IMR-90 (cell line): ENCODE measurements around the gene MEF2A. TPM values are rescaled to one million over a fixed set of nuclear protein-coding genes. Genes with fewer than 3 reads are reported as not detected.

ENCODE experiments used
- ATAC-seq: fragments of 200-7000 bp; cut with Tn5 transposase; 2 replicates; pipeline ENCODE4 v1.9.1; 2020; ENCODE audit warnings: low read depth, mild to moderate bottlenecking, moderate library complexity
- BruUV-seq: library from RNA; stranded (reverse); fragments of 400-500 nt; replicated peaks from 2 replicates; lab custom pipeline; 2021; lab: Mats Ljungman, UMichigan
- CTCF ChIA-PET: fragments of 300-600 bp; formaldehyde crosslinking; extraction: SDS; loops from one replicate; lab custom pipeline; 2021; ENCODE audit warnings: antibody characterized with exemption; lab: Yijun Ruan, JAX
- POLR2A ChIA-PET: fragments of 300-600 bp; sonication (Branson Sonifier 250); formaldehyde crosslinking; loops from one replicate; lab custom pipeline; 2022; ENCODE audit warnings: antibody characterized with exemption; ENCODE audit not compliant: unreplicated experiment; lab: Charles Lee
- DNase-seq: peaks from one replicate; pipeline ENCODE4 v3.0.0; 2013
- H2AFZ ChIP-seq: replicated peaks from 2 replicates; pipeline ENCODE3; 2013; ENCODE audit warnings: low read length, mild to moderate bottlenecking; ENCODE audit not compliant: poor library complexity
- H2AK5ac ChIP-seq: 2 replicates; pipeline ENCODE4 v1.6.1; 2013; ENCODE audit warnings: low read depth, low read length, inconsistent platforms
- H2AK9ac ChIP-seq: replicated peaks from 2 replicates; pipeline ENCODE3; 2013; ENCODE audit warnings: mild to moderate bottlenecking, low read depth, low read length, moderate library complexity; ENCODE audit not compliant: poor library complexity
- H2BK120ac ChIP-seq: 2 replicates; pipeline ENCODE4 v1.6.1; 2013; ENCODE audit warnings: low read depth, low read length, inconsistent platforms
- H2BK15ac ChIP-seq: 3 replicates; pipeline ENCODE4 v1.6.1; 2013; ENCODE audit warnings: low read depth, low read length, inconsistent platforms
- H2BK20ac ChIP-seq: 2 replicates; pipeline ENCODE4 v1.6.1; 2013; ENCODE audit warnings: low read depth, mild to moderate bottlenecking, inconsistent platforms, low read length, moderate library complexity
- H2BK5ac ChIP-seq: 2 replicates; pipeline ENCODE4 v1.6.1; 2013; ENCODE audit warnings: mild to moderate bottlenecking, low read depth, low read length, inconsistent platforms; ENCODE audit not compliant: poor library complexity, severe bottlenecking
- H3K14ac ChIP-seq: replicated peaks from 2 replicates; pipeline ENCODE4 v1.6.1; 2013; ENCODE audit warnings: low read depth, low read length, inconsistent platforms
- H3K18ac ChIP-seq: 2 replicates; pipeline ENCODE4 v1.6.1; 2013; ENCODE audit warnings: low read depth, low read length, control low read depth
- H3K23ac ChIP-seq: 2 replicates; pipeline ENCODE4 v1.6.1; 2013; ENCODE audit warnings: low read depth, low read length, inconsistent platforms
- H3K27ac ChIP-seq: 2 replicates; pipeline ENCODE4 v1.5.1; 2013; ENCODE audit warnings: mild to moderate bottlenecking, control low read depth, low read length; ENCODE audit not compliant: insufficient read depth
- H3K27me3 ChIP-seq: 2 replicates; pipeline ENCODE4 v1.6.1; 2013; ENCODE audit warnings: low read length; ENCODE audit not compliant: control insufficient read depth, insufficient read depth
- H3K36me3 ChIP-seq: 2 replicates; pipeline ENCODE4 v1.6.1; 2013; ENCODE audit warnings: low read length, mixed read lengths; ENCODE audit not compliant: control insufficient read depth, insufficient read depth
- H3K4ac ChIP-seq: 2 replicates; pipeline ENCODE4 v1.6.1; 2013; ENCODE audit warnings: low read depth, low read length, inconsistent platforms
- H3K4me1 ChIP-seq: 2 replicates; pipeline ENCODE4 v1.6.1; 2013; ENCODE audit warnings: low read length, mixed read lengths; ENCODE audit not compliant: control insufficient read depth, insufficient read depth
- H3K4me2 ChIP-seq: 2 replicates; pipeline ENCODE4 v1.6.1; 2013; ENCODE audit warnings: low read depth, mild to moderate bottlenecking, control low read depth, low read length, moderate library complexity
- H3K4me3 ChIP-seq: 2 replicates; pipeline ENCODE4 v1.5.1; 2013; ENCODE audit warnings: low read depth, mild to moderate bottlenecking, control low read depth, low read length, moderate library complexity; ENCODE audit not compliant: insufficient read depth
- H3K56ac ChIP-seq: 2 replicates; pipeline ENCODE4 v1.6.1; 2013; ENCODE audit warnings: low read length, inconsistent platforms; ENCODE audit not compliant: insufficient read depth; ENCODE audit errors: extremely low read depth
- H3K79me1 ChIP-seq, 2 experiments: 2 replicates each; pipeline ENCODE4 v1.6.1; 2013; ENCODE audit warnings: low read length in 2 of 2, inconsistent platforms in 1 of 2, low read depth in 1 of 2
- H3K9ac ChIP-seq: 2 replicates; pipeline ENCODE4 v1.6.1; 2013; ENCODE audit warnings: low read depth, low read length, control low read depth
- H3K9me1 ChIP-seq: 2 replicates; pipeline ENCODE4 v1.6.1; 2013; ENCODE audit warnings: low read length, inconsistent platforms; ENCODE audit not compliant: insufficient read depth
- H3K9me3 ChIP-seq: 2 replicates; pipeline ENCODE4 v1.6.1; 2013; ENCODE audit warnings: low read length; ENCODE audit not compliant: control insufficient read depth, insufficient read depth
- H4K20me1 ChIP-seq: 2 replicates; pipeline ENCODE4 v1.6.1; 2013; ENCODE audit warnings: low read length, inconsistent platforms; ENCODE audit not compliant: insufficient read depth
- H4K5ac ChIP-seq: 2 replicates; pipeline ENCODE4 v1.6.1; 2013; ENCODE audit warnings: mild to moderate bottlenecking, low read depth, low read length, control low read depth
- H4K8ac ChIP-seq, 2 experiments: 2 replicates each; pipeline ENCODE4 v1.6.1; 2013; ENCODE audit warnings: low read depth in 2 of 2, low read length in 2 of 2, control low read depth in 1 of 2, inconsistent platforms in 1 of 2
- H4K91ac ChIP-seq: 2 replicates; pipeline ENCODE4 v1.6.1; 2013; ENCODE audit warnings: low read depth, low read length, inconsistent platforms; ENCODE audit not compliant: insufficient read depth
- BHLHE40 ChIP-seq: fragments of 150-350 bp; IDR thresholded peaks from 2 replicates; pipeline ENCODE4 v1.6.1; 2016; ENCODE audit warnings: mild to moderate bottlenecking, low read depth, low read length
- CEBPB ChIP-seq: IDR thresholded peaks from 2 replicates; pipeline ENCODE4 v1.6.1; 2012; ENCODE audit warnings: low read depth, low read length, improper control_type of control experiment
- CHD1 ChIP-seq: IDR thresholded peaks from 2 replicates; pipeline ENCODE4 v1.6.1; 2012; ENCODE audit warnings: low read depth, low read length, improper control_type of control experiment
- CTCF ChIP-seq: conservative IDR thresholded peaks from 2 replicates; pipeline ENCODE4 v1.5.1; 2012; ENCODE audit warnings: mild to moderate bottlenecking, low read depth, low read length, improper control_type of control experiment
- ELK1 ChIP-seq: fragments of 150-350 bp; IDR thresholded peaks from 2 replicates; pipeline ENCODE4 v1.6.1; 2016; ENCODE audit warnings: low read depth, mild to moderate bottlenecking, low read length, moderate library complexity, borderline replicate concordance
- FOS ChIP-seq: fragments of 150-350 bp; IDR thresholded peaks from 2 replicates; pipeline ENCODE4 v1.6.1; 2016; ENCODE audit warnings: low read depth, low read length
- MAFK ChIP-seq: IDR thresholded peaks from 2 replicates; pipeline ENCODE4 v1.6.1; 2012; ENCODE audit warnings: low read depth, low read length, improper control_type of control experiment
- MAZ ChIP-seq: IDR thresholded peaks from 2 replicates; pipeline ENCODE4 v1.6.1; 2012; ENCODE audit warnings: low read depth, mild to moderate bottlenecking, low read length, improper control_type of control experiment, moderate library complexity, borderline replicate concordance
- MXI1 ChIP-seq: IDR thresholded peaks from 2 replicates; pipeline ENCODE4 v1.6.1; 2012; ENCODE audit warnings: low read depth, mild to moderate bottlenecking, low read length, moderate library complexity, borderline replicate concordance
- NFE2L2 ChIP-seq: fragments of 150-350 bp; IDR thresholded peaks from 2 replicates; pipeline ENCODE4 v1.6.1; 2016; ENCODE audit warnings: low read depth, mild to moderate bottlenecking, low read length
- POLR2A ChIP-seq: IDR thresholded peaks from 2 replicates; pipeline ENCODE4 v1.6.1; 2012; ENCODE audit warnings: mild to moderate bottlenecking, low read depth, low read length
- RAD21 ChIP-seq: IDR thresholded peaks from 2 replicates; pipeline ENCODE4 v1.6.1; 2012; ENCODE audit warnings: low read length, improper control_type of control experiment
- RCOR1 ChIP-seq: IDR thresholded peaks from 2 replicates; pipeline ENCODE4 v1.6.1; 2012; ENCODE audit warnings: mild to moderate bottlenecking, low read length, improper control_type of control experiment; ENCODE audit not compliant: insufficient replicate concordance
- RFX5 ChIP-seq: IDR thresholded peaks from 2 replicates; pipeline ENCODE4 v1.8.0; 2012; ENCODE audit warnings: low read depth, mild to moderate bottlenecking, low read length, moderate library complexity
- SMC3 ChIP-seq: fragments of 150-350 bp; IDR thresholded peaks from 2 replicates; pipeline ENCODE4 v1.6.1; 2016; ENCODE audit warnings: low read depth, mild to moderate bottlenecking, antibody characterized with exemption, low read length, moderate library complexity
- USF2 ChIP-seq: fragments of 150-350 bp; IDR thresholded peaks from 2 replicates; pipeline ENCODE4 v1.6.1; 2017; ENCODE audit warnings: mild to moderate bottlenecking, antibody characterized with exemption, low read length, low read depth
- WGBS, 2 experiments: methylation state at CpG; one replicate each; pipeline versions ENCODE4 v1.1.5 to v1.1.7; 2013; ENCODE audit warnings: missing lambda C conversion rate in 2 of 2; ENCODE audit not compliant: insufficient read length in 1 of 2; ENCODE audit errors: extremely low coverage in 2 of 2; 5-methylcytosine and 5-hydroxymethylcytosine counted together
- dilution Hi-C: fragments of 300-500 bp; cut with HindIII; formaldehyde crosslinking; loops from one replicate; pipeline ENCODE4 v1.14.3; 2018; ENCODE audit warnings: low sequenced_read_pairs; ENCODE audit not compliant: unreplicated experiment
- in situ Hi-C: fragments of 300-500 bp; cut with MboI; formaldehyde crosslinking; loops from 3 replicates; pipeline ENCODE4 v1.14.3; 2019; ENCODE audit warnings: low sequenced_read_pairs, inconsistent platforms, mixed read lengths
- intact Hi-C: fragments of 100-400 bp; cut with micrococcal nuclease; formaldehyde crosslinking; loops from 2 replicates; pipeline ENCODE4 v1.10.0; 2022
- polyA plus RNA-seq, 3 experiments: library from polyadenylated mRNA; depleted of rRNA; stranded (reverse); fragments of >200 nt; gene quantifications; 2 replicates each; pipeline ENCODE4 v1.2.3, GENCODE V29; 2012; ENCODE audit warnings: low replicate concordance in 1 of 3
- total RNA-seq: library from RNA; depleted of rRNA; stranded (reverse); fragments of >200 nt; gene quantifications from 2 replicates; pipeline ENCODE4 v1.2.3, GENCODE V29; 2012

The MEF2A gene
- total and polyA plus RNA-seq, 2 of the 4 experiments (the other 2 are of a cell fraction) = 16.1 to 16.7 TPM

- Histone ChIP-seq H3K9me3 (no peaks in the 10 kb centered on the region; the same call in 1 of the 2 replicates), H3K9ac (no peak overlapping the region), H3K56ac (no peak overlapping the region), H3K4me3 (no peak overlapping the region), H4K5ac (no peak overlapping the region), H3K36me3 (peaks cover 7% of the 10 kb centered on the region; the same call in 1 of the 2 replicates), H3K18ac (no peak overlapping the region), H3K79me1 (peaks cover 0 to 14% of the 10 kb centered on the region in 2 experiments; a peak in 3 of 4 replicates), H3K4ac (no peak overlapping the region), H2AK9ac (no peak overlapping the region), H2BK15ac (no peak overlapping the region), H3K23ac (no peak overlapping the region), H3K9me1 (no peaks in the 10 kb centered on the region), H2BK120ac (no peak overlapping the region), H3K27me3 (no peaks in the 10 kb centered on the region), H2AK5ac (no peak overlapping the region), H4K91ac (no peak overlapping the region), H4K20me1 (no peaks in the 10 kb centered on the region), H3K4me2 (no peak overlapping the region), H2AFZ (no peak overlapping the region), H3K4me1 (peaks cover 4% of the 10 kb centered on the region), H3K14ac (no peak overlapping the region), H2BK5ac (no peak overlapping the region), H2BK20ac (no peak overlapping the region), H3K27ac (no peak overlapping the region), H4K8ac (no peak overlapping the region)
- ChIA-PET POLR2A (interaction anchor here (1.3 kb wide), 1 partner anchor 454 kb away, joined by 3 read pairs; no protein-coding TSS in a partner anchor), CTCF (interaction anchor here (0.7 to 1.3 kb wide), 3 partner anchors 442 to 457 kb away, joined by 3 to 9 read pairs (median 4); no protein-coding TSS in a partner anchor)
- intact Hi-C loops = no loop called here
- dilution Hi-C loops = no loop called here
- in situ Hi-C loops = loop anchor here (25.0 kb wide), 1 partner anchor 617 kb away; the partner anchor contains the start of gene SYNM
- no TSS peak for BruUV-seq
- ATAC-seq = no peak
- 95% methylated on average over 5 of the region's 11 CpGs; no CpG with 5 or more reads in 1 of the 2 experiments for WGBS, 2 experiments
- no peak for DNase-seq
- TF ChIP-seq MAZ (no peak), SMC3 (no peak), CTCF (no peak), POLR2A (no peak), MXI1 (no peak), NFE2L2 (no peak), FOS (no peak), USF2 (no peak), CEBPB (no peak), CHD1 (no peak), RFX5 (no peak), ELK1 (no peak), RAD21 (no peak), BHLHE40 (no peak), RCOR1 (no peak), MAFK (no peak)
Measured at GRCh38 chr15:99729327-99729726, 163.5 kb downstream of the MEF2A start.
